Lower leg skin (tissue), 3 donors: ENCODE results near the gene AATF.

Source experiments
- POLR2A ChIP-seq, 2 donors: fragments of 450-650 bp; IDR thresholded peaks; one replicate each; pipeline ENCODE4 v1.6.1; 2016 to 2017; ENCODE audit warnings: antibody characterized with exemption in 2 of 2, mild to moderate bottlenecking in 1 of 2, moderate library complexity in 1 of 2
- TF ChIP-seq, protein P1 (sequence below), 3 donors: fragments of 450-650 bp; IDR thresholded peaks; one replicate each; pipeline ENCODE4 v1.5.1; 2016; ENCODE audit warnings: antibody characterized with exemption in 3 of 3, mild to moderate bottlenecking in 3 of 3, moderate library complexity in 2 of 3

- TF ChIP-seq, protein P1, sequence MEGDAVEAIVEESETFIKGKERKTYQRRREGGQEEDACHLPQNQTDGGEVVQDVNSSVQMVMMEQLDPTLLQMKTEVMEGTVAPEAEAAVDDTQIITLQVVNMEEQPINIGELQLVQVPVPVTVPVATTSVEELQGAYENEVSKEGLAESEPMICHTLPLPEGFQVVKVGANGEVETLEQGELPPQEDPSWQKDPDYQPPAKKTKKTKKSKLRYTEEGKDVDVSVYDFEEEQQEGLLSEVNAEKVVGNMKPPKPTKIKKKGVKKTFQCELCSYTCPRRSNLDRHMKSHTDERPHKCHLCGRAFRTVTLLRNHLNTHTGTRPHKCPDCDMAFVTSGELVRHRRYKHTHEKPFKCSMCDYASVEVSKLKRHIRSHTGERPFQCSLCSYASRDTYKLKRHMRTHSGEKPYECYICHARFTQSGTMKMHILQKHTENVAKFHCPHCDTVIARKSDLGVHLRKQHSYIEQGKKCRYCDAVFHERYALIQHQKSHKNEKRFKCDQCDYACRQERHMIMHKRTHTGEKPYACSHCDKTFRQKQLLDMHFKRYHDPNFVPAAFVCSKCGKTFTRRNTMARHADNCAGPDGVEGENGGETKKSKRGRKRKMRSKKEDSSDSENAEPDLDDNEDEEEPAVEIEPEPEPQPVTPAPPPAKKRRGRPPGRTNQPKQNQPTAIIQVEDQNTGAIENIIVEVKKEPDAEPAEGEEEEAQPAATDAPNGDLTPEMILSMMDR (IDR thresholded peaks at IDR 0.05) = no peak
- TF ChIP-seq POLR2A (IDR thresholded peaks at IDR 0.05) = no peak
These were observed 28.4 kb upstream of the AATF start for GRCh38 chr17:36920032-36921005.
